K562 (cell line): ENCODE data around the gene SOX8. TPM values are rescaled to one million over a fixed set of nuclear protein-coding genes. Genes with fewer than 3 reads are reported as not detected.

Experiments used
- ATAC-seq: fragments of 200-7000 bp; cut with Tn5 transposase; 3 replicates; pipeline ENCODE4 v1.9.1; 2020; ENCODE audit warnings: moderate library complexity
- BruUV-seq: library from RNA; stranded (reverse); fragments of 400-500 nt; replicated peaks from 2 replicates; lab custom pipeline; 2021; lab: Mats Ljungman, UMichigan
- CTCF ChIA-PET: fragments of 300-600 bp; formaldehyde crosslinking; extraction: SDS; loops from one replicate; lab custom pipeline; 2021; ENCODE audit warnings: low intra/inter-chr PET ratio; lab: Yijun Ruan, JAX
- POLR2A ChIA-PET: fragments of 300-600, 350-650 bp; sonication (Branson Sonifier 250); formaldehyde crosslinking; extraction: SDS; loops from one replicate; lab custom pipeline; 2021; ENCODE audit warnings: antibody characterized with exemption, inconsistent platforms; lab: Yijun Ruan, JAX
- DNase-seq, 4 experiments: peaks; one replicate each; pipeline versions ENCODE4 v3.0.0 to v3.0.0-alpha.2; 2011 to 2018; ENCODE audit warnings: low spot score in 3 of 4, mixed read lengths in 3 of 4; ENCODE audit errors: extremely low read depth in 1 of 4
- FAIRE-seq: peaks from 2 replicates; lab custom pipeline; 2011; peaks lifted over from hg19 to GRCh38; lab: Jason Lieb, UNC
- H2AFZ ChIP-seq: 2 replicates; pipeline ENCODE4 v1.6.0; 2011; ENCODE audit warnings: low read depth, low read length, control low read depth, inconsistent platforms
- H3K27ac ChIP-seq: fragments of 200-600 bp; 3 replicates; pipeline ENCODE4 v1.8.0; 2011; ENCODE audit warnings: low read depth, mild to moderate bottlenecking, control low read depth, inconsistent platforms, low read length, moderate library complexity, mixed read lengths; ENCODE audit errors: extremely low read depth
- H3K27me3 ChIP-seq, 2 experiments: fragments of 300-600 bp in 1 of 2; 2 replicates in 1 of 2; 3 replicates in 1 of 2; pipeline versions ENCODE4 v1.6.0 to v1.8.0; 2011; ENCODE audit warnings: inconsistent platforms in 2 of 2, low read length in 2 of 2, mild to moderate bottlenecking in 1 of 2, mixed read lengths in 1 of 2, moderate library complexity in 1 of 2; ENCODE audit not compliant: control insufficient read depth in 2 of 2, insufficient read depth in 2 of 2
- H3K36me3 ChIP-seq: fragments of 300-600 bp; 3 replicates; pipeline ENCODE4 v1.8.0; 2011; ENCODE audit warnings: mild to moderate bottlenecking, low read length, inconsistent platforms; ENCODE audit not compliant: control insufficient read depth, insufficient read depth
- H3K4me1 ChIP-seq, 2 experiments: fragments of 200-600 bp in 1 of 2; replicated peaks in 1 of 2; 2 replicates in 1 of 2; 3 replicates in 1 of 2; pipeline versions ENCODE4 v1.5.1 to v1.8.0; 2011; ENCODE audit warnings: inconsistent platforms in 2 of 2, low read length in 2 of 2, mild to moderate bottlenecking in 1 of 2, mixed read lengths in 1 of 2, moderate library complexity in 1 of 2; ENCODE audit not compliant: control insufficient read depth in 2 of 2, insufficient read depth in 2 of 2
- H3K4me2 ChIP-seq: 2 replicates; pipeline ENCODE4 v1.6.1; 2011; ENCODE audit warnings: low read length, control low read depth, inconsistent platforms, mixed read lengths; ENCODE audit not compliant: insufficient read depth
- H3K4me3 ChIP-seq: fragments of 200-600 bp; sonication (generic), shearing (Covaris generic); 2 replicates; pipeline ENCODE4 v1.5.1; 2016; ENCODE audit warnings: control low read depth, inconsistent platforms
- H3K79me2 ChIP-seq: fragments of 200-600 bp; 3 replicates; pipeline ENCODE4 v1.8.0; 2011; ENCODE audit warnings: low read length, inconsistent platforms; ENCODE audit not compliant: control insufficient read depth, insufficient read depth
- H3K9ac ChIP-seq, 2 experiments: 2 replicates each; pipeline versions ENCODE4 v1.6.0 to v1.6.1; 2011; ENCODE audit warnings: low read depth in 2 of 2, low read length in 2 of 2, control low read depth in 1 of 2, inconsistent platforms in 1 of 2, mild to moderate bottlenecking in 1 of 2, mixed read lengths in 1 of 2; ENCODE audit not compliant: insufficient read depth in 1 of 2
- H3K9me1 ChIP-seq: one replicate; pipeline ENCODE4 v1.6.0; 2011; ENCODE audit warnings: inconsistent platforms, mild to moderate bottlenecking, low read length, moderate library complexity; ENCODE audit not compliant: control insufficient read depth, insufficient read depth
- H3K9me3 ChIP-seq: replicated peaks from 2 replicates; pipeline ENCODE4 v1.5.1; 2011; ENCODE audit warnings: low read depth, low read length, inconsistent platforms; ENCODE audit not compliant: control insufficient read depth, insufficient read depth
- H4K20me1 ChIP-seq: replicated peaks from 2 replicates; pipeline ENCODE4 v1.6.1; 2011; ENCODE audit warnings: low read length, inconsistent platforms, mixed read lengths; ENCODE audit not compliant: control insufficient read depth, insufficient read depth
- ELF1 ChIP-seq: fragments of 200-800 bp; sonication (Bioruptor generic); IDR thresholded peaks from 2 replicates; pipeline ENCODE4 v1.6.1; 2016; ENCODE audit warnings: missing genetic modification characterization, missing compliant biosample characterization
- KDM5B ChIP-seq: fragments of 200-600 bp; sonication (generic); IDR thresholded peaks from 2 replicates; pipeline ENCODE4 v1.6.1; 2012; ENCODE audit warnings: low read depth, mild to moderate bottlenecking, moderate library complexity, low read length, control low read depth, inconsistent platforms; ENCODE audit not compliant: insufficient replicate concordance
- MAX ChIP-seq: sonication (generic); formaldehyde crosslinking; IDR thresholded peaks from 2 replicates; pipeline ENCODE4 v1.9.0; 2022; ENCODE audit warnings: mild to moderate bottlenecking, missing genetic modification reagents
- RBM15 ChIP-seq: fragments of 200-400 bp; formaldehyde crosslinking; IDR thresholded peaks from 2 replicates; pipeline ENCODE4 v1.6.1; 2018; ENCODE audit warnings: mild to moderate bottlenecking, low read length, moderate library complexity; ENCODE audit not compliant: insufficient read depth
- RCOR1 ChIP-seq, 2 experiments: IDR thresholded peaks; 2 replicates each; pipeline ENCODE4 v1.6.1; 2012; ENCODE audit warnings: low read depth in 2 of 2, low read length in 2 of 2, borderline replicate concordance in 1 of 2, improper control_type of control experiment in 1 of 2
- RERE ChIP-seq: sonication (generic); formaldehyde crosslinking; IDR thresholded peaks from 2 replicates; pipeline ENCODE4 v1.8.0; 2023; ENCODE audit warnings: missing genetic modification reagents, mild to moderate bottlenecking, borderline replicate concordance
- SOX6 ChIP-seq: fragments of 450-650 bp; IDR thresholded peaks from 2 replicates; pipeline ENCODE4 v1.6.1; 2014; ENCODE audit warnings: mild to moderate bottlenecking
- TAF9B ChIP-seq: fragments of 450-650 bp; IDR thresholded peaks from 2 replicates; pipeline ENCODE4 v1.6.1; 2018; ENCODE audit warnings: mild to moderate bottlenecking; ENCODE audit not compliant: partially characterized antibody
- ZEB2 ChIP-seq: fragments of 450-650 bp; IDR thresholded peaks from 2 replicates; pipeline ENCODE4 v1.6.1; 2016
- ZNF584 ChIP-seq: fragments of 200-800 bp; sonication (Bioruptor generic); IDR thresholded peaks from 2 replicates; pipeline ENCODE4 v1.6.1; 2016; ENCODE audit warnings: low read depth, mild to moderate bottlenecking, missing genetic modification characterization, missing compliant biosample characterization
- ZNF639 ChIP-seq, 2 experiments: fragments of 200-800 bp in 1 of 2; sonication (Bioruptor generic) in 1 of 2; sonication (generic) in 1 of 2; formaldehyde crosslinking in 1 of 2; IDR thresholded peaks in 1 of 2; conservative IDR thresholded peaks in 1 of 2; 2 replicates each; pipeline versions ENCODE4 v1.5.0 to v1.6.1; 2016 to 2020; ENCODE audit warnings: missing compliant biosample characterization in 1 of 2, missing genetic modification characterization in 1 of 2, missing genetic modification reagents in 1 of 2
- ZNF696 ChIP-seq: fragments of 250-450 bp; sonication (Bioruptor Pico); conservative IDR thresholded peaks from 2 replicates; pipeline ENCODE4 v1.4.0; 2020; ENCODE audit warnings: mild to moderate bottlenecking, moderate library complexity
- WGBS: fragments of 100-300 bp; shearing (Covaris generic); methylation state at CpG from one replicate; pipeline ENCODE4 v1.1.6; 2016; ENCODE audit warnings: low coverage, mixed read lengths; ENCODE audit not compliant: insufficient coverage; ENCODE audit errors: missing lambda C conversion rate; 5-methylcytosine and 5-hydroxymethylcytosine counted together
- in situ Hi-C: fragments of 300-500 bp; cut with MboI; formaldehyde crosslinking; loops from 4 replicates; pipeline ENCODE4 v1.15.0; 2018; ENCODE audit warnings: inconsistent platforms, mixed read lengths
- intact Hi-C: fragments of 100-400 bp; cut with micrococcal nuclease; formaldehyde crosslinking; loops from 2 replicates; pipeline ENCODE4 v1.14.2; 2022
- polyA plus RNA-seq, 8 experiments: library from polyadenylated mRNA; depleted of rRNA in 4 of 8; stranded (reverse) in 5 of 8; unstranded in 3 of 8; fragments of >200 nt; fragmentation: Nextera tagmentation in 2 of 8; fragmentation: Illumina TruSeq in 1 of 8; extraction: Ambion mirVana in 2 of 8; extraction: Trizol in 1 of 8; gene quantifications; 2 replicates each; pipeline versions ENCODE4 v1.2.1 to v1.2.3, GENCODE V29; 2011 to 2014; ENCODE audit warnings: inconsistent platforms in 1 of 8, missing spikeins in 1 of 8
- total RNA-seq, 7 experiments: library from RNA; depleted of rRNA in 6 of 7; stranded (reverse); fragments of >200 nt in 6 of 7; fragmentation: Illumina TruSeq in 2 of 7; extraction: Trizol in 2 of 7; gene quantifications; 2 replicates each; pipeline versions ENCODE4 v1.2.1 to v1.2.3, GENCODE V29; 2011 to 2021; ENCODE audit warnings: low replicate concordance in 1 of 7

Gene SOX8
- total and polyA plus RNA-seq, 9 of the 15 experiments (the other 6 are each of a cell fraction or from before 2014, with no cell fraction given): 0.07 to 0.15 (median 0.15) TPM; not detected in 6

GRCh38 chr16:938752-939151 lies 42.8 kb upstream of the SOX8 start:
- DNase-seq (no peak), ATAC-seq (no peak), FAIRE-seq (no peak)
- ChIA-PET POLR2A (no interaction called here), CTCF (no interaction called here)
- Histone ChIP-seq H3K9ac (no peak overlapping the region), H3K36me3 (no peaks in the 10 kb centered on the region), H3K79me2 (no peaks in the 10 kb centered on the region), H3K9me3 (no peaks in the 10 kb centered on the region), H4K20me1 (peaks cover 10% of the 10 kb centered on the region), H3K9me1 (no peaks in the 10 kb centered on the region), H3K27ac (no peak overlapping the region), H2AFZ (no peak overlapping the region), H3K4me2 (no peak overlapping the region)
- intact Hi-C loops (no loop called here), in situ Hi-C loops (no loop called here)
- 4% methylated on average over 9 of the region's 9 CpGs for WGBS
- TF ChIP-seq ZNF639 (CRISPR knock-in tag; conservative IDR thresholded peaks at IDR 0.05 in 1 of 2, IDR thresholded peaks at IDR 0.05 in 1 of 2) (no peak), ZNF584 (no peak), KDM5B (no peak), RCOR1 (IDR thresholded peaks at IDR 0.05; ENCODE audit: borderline replicate concordance in 1 of 2, low read depth in 2 of 2, low read length in 2 of 2) (no peak), ZNF696 (CRISPR knock-in tag) (no peak), RERE (CRISPR knock-in tag) (no peak), RBM15 (no peak), ELF1 (tag) (no peak), TAF9B (no peak), SOX6 (no peak), ZEB2 (no peak), MAX (no peak)
- TF ChIP-seq, all 486 proteins: peak for 0
- H3K4me1 ChIP-seq: peaks cover 0 to 13% of the 10 kb centered on the region in 2 experiments; a peak in 1 of 5 replicates
- no peak overlapping the region for H3K4me3 ChIP-seq
- peaks cover 64 to 70% of the 10 kb centered on the region in 2 experiments for H3K27me3 ChIP-seq
- no TSS peak for BruUV-seq
